CD14-positive monocyte (primary cell): ENCODE results near the gene HCFC2. TPM values are rescaled to one million over a fixed set of nuclear protein-coding genes. Genes with fewer than 3 reads are reported as not detected.
A peak's percentile ranks its signal among the peaks of the same experiment; 100 is the strongest.

ENCODE experiments used
- DNase-seq, 3 donors: peaks; one replicate each; pipeline ENCODE4 v3.0.0-alpha.2; 2011 to 2022
- H2AFZ ChIP-seq: 2 replicates; pipeline ENCODE4 v1.6.0; 2012; ENCODE audit warnings: mild to moderate bottlenecking, low read depth, low read length, inconsistent platforms; ENCODE audit not compliant: insufficient read depth, poor library complexity, severe bottlenecking
- H3K27ac ChIP-seq, 2 donors: 1 replicate in 1 of 2; 2 replicates in 1 of 2; pipeline ENCODE4 v1.5.1; 2012 to 2013; ENCODE audit warnings: low read length in 2 of 2, control low read depth in 1 of 2, inconsistent platforms in 1 of 2, low read depth in 1 of 2, mild to moderate bottlenecking in 1 of 2
- H3K27me3 ChIP-seq, 2 donors: one replicate each; pipeline versions ENCODE4 v1.6.0 to v1.6.1; 2011 to 2013; ENCODE audit warnings: low read length in 2 of 2; ENCODE audit not compliant: control insufficient read depth in 2 of 2, insufficient read depth in 2 of 2
- H3K36me3 ChIP-seq, 2 donors: replicated peaks in 1 of 2; 1 replicate in 1 of 2; 2 replicates in 1 of 2; pipeline versions ENCODE4 v1.5.1 to v1.6.1; 2012 to 2013; ENCODE audit warnings: low read length in 2 of 2, control low read depth in 1 of 2, inconsistent platforms in 1 of 2, mild to moderate bottlenecking in 1 of 2; ENCODE audit not compliant: insufficient read depth in 2 of 2, control insufficient read depth in 1 of 2
- H3K4me1 ChIP-seq, 2 donors: 1 replicate in 1 of 2; 2 replicates in 1 of 2; pipeline versions ENCODE4 v1.5.1 to v1.6.1; 2012 to 2013; ENCODE audit warnings: low read length in 2 of 2, control low read depth in 1 of 2, inconsistent platforms in 1 of 2, mild to moderate bottlenecking in 1 of 2, moderate library complexity in 1 of 2; ENCODE audit not compliant: insufficient read depth in 2 of 2, control insufficient read depth in 1 of 2
- H3K4me2 ChIP-seq: replicated peaks from 2 replicates; pipeline ENCODE3; 2012; ENCODE audit warnings: low read length, moderate library complexity, mild to moderate bottlenecking; ENCODE audit not compliant: poor library complexity, severe bottlenecking; ENCODE audit errors: extremely low read depth
- H3K4me3 ChIP-seq, 3 experiments: fragments of 200-600 bp in 1 of 3; sonication (generic) in 1 of 3; replicated peaks in 1 of 3; 1 replicate in 2 of 3; 2 replicates in 1 of 3; pipeline ENCODE4 v1.5.1; 2011 to 2013; ENCODE audit warnings: low read length in 3 of 3, mild to moderate bottlenecking in 3 of 3, control low read depth in 2 of 3, low read depth in 2 of 3, inconsistent platforms in 1 of 3, moderate library complexity in 1 of 3
- H3K79me2 ChIP-seq: 2 replicates; pipeline ENCODE4 v1.6.0; 2012; ENCODE audit warnings: mild to moderate bottlenecking, control low read depth, inconsistent platforms, low read length, moderate library complexity; ENCODE audit not compliant: insufficient read depth
- H3K9ac ChIP-seq: 2 replicates; pipeline ENCODE4 v1.6.0; 2017; ENCODE audit warnings: low read length, mild to moderate bottlenecking; ENCODE audit not compliant: insufficient read depth, poor library complexity, severe bottlenecking
- H3K9me3 ChIP-seq, 2 donors: replicated peaks in 1 of 2; 1 replicate in 1 of 2; 2 replicates in 1 of 2; pipeline versions ENCODE4 v1.5.1 to v1.6.1; 2012 to 2013; ENCODE audit warnings: low read length in 2 of 2, control low read depth in 1 of 2; ENCODE audit not compliant: control insufficient read depth in 1 of 2, insufficient read depth in 1 of 2
- H4K20me1 ChIP-seq: 2 replicates; pipeline ENCODE4 v1.6.0; 2012; ENCODE audit warnings: mild to moderate bottlenecking, low read length, control low read depth, moderate library complexity; ENCODE audit not compliant: insufficient read depth
- H3K27ac Mint-ChIP-seq, 7 donors: one replicate each; pipeline ENCODE4 v1.8.0; 2020; ENCODE audit warnings: mild to moderate bottlenecking in 7 of 7, mixed read lengths in 7 of 7, moderate library complexity in 6 of 7, inconsistent platforms in 2 of 7
- H3K27me3 Mint-ChIP-seq, 3 donors: one replicate each; pipeline ENCODE4 v1.8.0; 2021 to 2022; ENCODE audit warnings: low read depth in 3 of 3, mild to moderate bottlenecking in 3 of 3, mixed read lengths in 3 of 3, moderate library complexity in 3 of 3, inconsistent platforms in 1 of 3
- H3K36me3 Mint-ChIP-seq, 2 donors: one replicate each; pipeline ENCODE4 v1.8.0; 2020; ENCODE audit warnings: mixed read lengths in 2 of 2, inconsistent platforms in 1 of 2, mild to moderate bottlenecking in 1 of 2
- H3K4me1 Mint-ChIP-seq: one replicate; pipeline ENCODE4 v1.8.0; 2020; ENCODE audit warnings: mild to moderate bottlenecking, mixed read lengths
- H3K4me3 Mint-ChIP-seq, 2 donors: one replicate each; pipeline ENCODE4 v1.8.0; 2020; ENCODE audit warnings: mild to moderate bottlenecking in 2 of 2, mixed read lengths in 2 of 2, moderate library complexity in 1 of 2
- H3K9me3 Mint-ChIP-seq, 7 donors: one replicate each; pipeline ENCODE4 v1.8.0; 2020 to 2022; ENCODE audit warnings: mixed read lengths in 7 of 7, mild to moderate bottlenecking in 6 of 7, moderate library complexity in 6 of 7, inconsistent platforms in 2 of 7
- CTCF ChIP-seq: fragments of 200-600 bp; IDR thresholded peaks from one replicate; pipeline ENCODE4 v1.8.0; 2022; ENCODE audit warnings: antibody characterized with exemption, mild to moderate bottlenecking
- WGBS: methylation state at CpG from one replicate; pipeline ENCODE4 v1.1.5; 2013; ENCODE audit warnings: missing lambda C conversion rate; ENCODE audit not compliant: insufficient coverage; 5-methylcytosine and 5-hydroxymethylcytosine counted together
- intact Hi-C, 2 donors: fragments of 100-400 bp; cut with micrococcal nuclease; formaldehyde crosslinking; loops; one replicate each; pipeline versions ENCODE4 v1.15.0 to v1.15.1; 2023
- polyA plus RNA-seq, 3 donors: library from polyadenylated mRNA; depleted of rRNA in 1 of 3; unstranded in 2 of 3; stranded (reverse) in 1 of 3; fragments of 300-500 nt in 2 of 3; fragments of >200 nt in 1 of 3; fragmentation: Illumina TruSeq in 2 of 3; gene quantifications; 1 replicate in 2 of 3; 2 replicates in 1 of 3; pipeline ENCODE4 v1.2.3, GENCODE V29; 2012 to 2021

The HCFC2 gene
- polyA plus RNA-seq, 3 donors = 3.3 to 8.7 (median 4.3) TPM

DNA sequence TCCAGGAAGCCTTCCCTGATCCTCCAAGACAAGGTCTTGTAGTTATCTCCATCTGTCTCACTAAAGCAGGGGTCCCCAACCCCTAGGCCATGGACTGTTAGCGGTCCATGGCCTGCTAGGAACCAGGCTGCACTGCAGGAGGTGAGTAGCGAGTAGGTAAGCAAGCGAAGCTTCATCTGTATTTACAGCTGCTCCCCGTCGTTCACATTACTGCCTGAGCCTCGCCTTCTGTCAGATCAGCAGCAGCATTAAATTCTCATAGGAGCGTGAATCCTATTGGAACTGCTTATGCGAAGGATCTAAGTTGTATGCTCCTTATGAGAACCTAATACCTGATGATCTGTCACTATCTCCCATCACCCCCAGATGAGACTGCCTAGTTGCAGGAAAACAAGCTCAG, 86.1 kb downstream of the HCFC2 start:
- H3K4me3 ChIP-seq = no peak overlapping the region
- 97% methylated on average over 6 of the region's 8 CpGs for WGBS
- H3K4me2 ChIP-seq = no peak overlapping the region
- H3K4me1 ChIP-seq = peaks cover 0 to 3% of the 10 kb centered on the region in 2 donors
- H3K4me3 Mint-ChIP-seq = no peak overlapping the region
- TF ChIP-seq CTCF = no peak
- H4K20me1 ChIP-seq = no peaks in the 10 kb centered on the region
- H2AFZ ChIP-seq = no peak overlapping the region
- DNase-seq = no peak
- H3K4me1 Mint-ChIP-seq = peaks cover 9% of the 10 kb centered on the region
- peak overlapping the region in 1 of 7 donors; percentile 26 for H3K27ac Mint-ChIP-seq
- H3K9me3 ChIP-seq = peaks cover 0 to 4% of the 10 kb centered on the region in 2 donors
- intact Hi-C loops = no loop called here
- H3K36me3 ChIP-seq = no peaks in the 10 kb centered on the region
- H3K79me2 ChIP-seq = no peaks in the 10 kb centered on the region
- peaks cover 0 to 9% (median 5%) of the 10 kb centered on the region in 7 donors for H3K9me3 Mint-ChIP-seq
- H3K27me3 ChIP-seq = no peaks in the 10 kb centered on the region
- no peak overlapping the region for H3K9ac ChIP-seq
- H3K27ac ChIP-seq = no peak overlapping the region
- H3K36me3 Mint-ChIP-seq = no peaks in the 10 kb centered on the region
- H3K27me3 Mint-ChIP-seq = peaks cover 0 to 5% (median 3%) of the 10 kb centered on the region in 3 donors

GRCh38 chr12:104152685-104153241, 88.4 kb downstream of the HCFC2 start:
- intact Hi-C loops = no loop called here
- no peak overlapping the region for H3K9ac ChIP-seq

More at GRCh38 chr12:104152685-104153241, 88.4 kb downstream of the HCFC2 start:
- H3K27me3 ChIP-seq = no peaks in the 10 kb centered on the region
- Mint-ChIP-seq H3K36me3 (no peaks in the 10 kb centered on the region), H3K27ac (peak overlapping the region in 1 of 7 donors; percentile 2), H3K4me3 (no peak overlapping the region), H3K4me1 (peaks cover 9% of the 10 kb centered on the region), H3K27me3 (peaks cover 0 to 5% (median 3%) of the 10 kb centered on the region in 3 donors), H3K9me3 (peaks cover 0 to 1% (median 0%) of the 10 kb centered on the region in 7 donors)
- H3K4me3 ChIP-seq = no peak overlapping the region
- H3K36me3 ChIP-seq = no peaks in the 10 kb centered on the region
- no peak for DNase-seq
- H4K20me1 ChIP-seq = no peaks in the 10 kb centered on the region
- no peaks in the 10 kb centered on the region for H3K9me3 ChIP-seq
- no peaks in the 10 kb centered on the region for H3K79me2 ChIP-seq
- no peak for TF ChIP-seq CTCF
- H3K27ac ChIP-seq = no peak overlapping the region
- peaks cover 0 to 3% of the 10 kb centered on the region in 2 donors for H3K4me1 ChIP-seq
- H3K4me2 ChIP-seq = no peak overlapping the region
- no peak overlapping the region for H2AFZ ChIP-seq
